AG10803 (cell line): Measurements from ENCODE around the gene DMRTA1.
A peak's percentile ranks its signal among the peaks of the same experiment; 100 is the strongest.
"Not testable (repeated sequence)": the region's sequence is repeated elsewhere in the genome, so short reads cannot be mapped to it uniquely, and the experiment has no call there.

Source experiments
- DNase-seq: peaks from one replicate; pipeline ENCODE4 v3.0.0; 2010; ENCODE audit warnings: low read depth
- H3K4me3 ChIP-seq: 2 replicates; pipeline ENCODE4 v1.5.1; 2011; ENCODE audit warnings: mild to moderate bottlenecking, low read length, control low read depth
- CTCF ChIP-seq: conservative IDR thresholded peaks from 2 replicates; pipeline ENCODE4 v1.5.1; 2011; ENCODE audit warnings: mild to moderate bottlenecking, low read length, control low read depth, inconsistent platforms

The DMRTA1 gene

GRCh38 chr9:22457448-22457847, 10.8 kb downstream of the DMRTA1 start:
- no peak overlapping the region for H3K4me3 ChIP-seq
- TF ChIP-seq CTCF: no peak
- no peak for DNase-seq

- H3K4me3 ChIP-seq: no peak overlapping the region
- no peak for TF ChIP-seq CTCF
- no peak for DNase-seq
Observed at GRCh38 chr9:22463205-22463604, 16.6 kb downstream of the DMRTA1 start.

GRCh38 chr9:22469928-22470544, 23.4 kb downstream of the DMRTA1 start:
- DNase-seq: peak; percentile 33
- TF ChIP-seq CTCF: peak; percentile 77
- no peak overlapping the region for H3K4me3 ChIP-seq

- no peak for DNase-seq
- no peak overlapping the region for H3K4me3 ChIP-seq
- no peak for TF ChIP-seq CTCF
Observed at GRCh38 chr9:22481566-22481965, 34.9 kb downstream of the DMRTA1 start.

GRCh38 chr9:22483528-22484070, 37.0 kb downstream of the DMRTA1 start:
- DNase-seq: no peak
- no peak overlapping the region for H3K4me3 ChIP-seq
- no peak for TF ChIP-seq CTCF

- not testable (repeated sequence) for H3K4me3 ChIP-seq, DNase-seq
Observed at GRCh38 chr9:22496197-22496596, 49.6 kb downstream of the DMRTA1 start.
